GM18502 (cell line): ENCODE results near the gene TICAM1.
"Not testable (repeated sequence)": the region's sequence is repeated elsewhere in the genome, so short reads cannot be mapped to it uniquely, and the experiment has no call there.

Experiments used
- ATAC-seq: cut with Tn5 transposase; IDR thresholded peaks from one replicate; pipeline ENCODE4 v1.9.1; 2021; ENCODE audit warnings: mild to moderate bottlenecking; ENCODE audit not compliant: unreplicated experiment, poor library complexity

The TICAM1 gene

GRCh38 chr19:4831304-4831978, at the start of gene TICAM1:
TICAM1 (minus strand) TSS chr19:4831712; CDS start chr19:4818377, 13,335 bp downstream.
- peak; percentile 82 for ATAC-seq

- no peak for ATAC-seq
Observed at GRCh38 chr19:4879041-4879440, 47.5 kb upstream of the TICAM1 start.

GRCh38 chr19:4878491-4878968, 47.0 kb upstream of the TICAM1 start:
- no peak for ATAC-seq

GRCh38 chr19:4877753-4878490, 46.4 kb upstream of the TICAM1 start:
- ATAC-seq: no peak

GRCh38 chr19:4873930-4874329, 42.4 kb upstream of the TICAM1 start:
- no peak for ATAC-seq

GRCh38 chr19:4871711-4872110, 40.2 kb upstream of the TICAM1 start:
- no peak for ATAC-seq

- no peak for ATAC-seq
Observed at GRCh38 chr19:4870025-4870700, 38.7 kb upstream of the TICAM1 start.

DNA sequence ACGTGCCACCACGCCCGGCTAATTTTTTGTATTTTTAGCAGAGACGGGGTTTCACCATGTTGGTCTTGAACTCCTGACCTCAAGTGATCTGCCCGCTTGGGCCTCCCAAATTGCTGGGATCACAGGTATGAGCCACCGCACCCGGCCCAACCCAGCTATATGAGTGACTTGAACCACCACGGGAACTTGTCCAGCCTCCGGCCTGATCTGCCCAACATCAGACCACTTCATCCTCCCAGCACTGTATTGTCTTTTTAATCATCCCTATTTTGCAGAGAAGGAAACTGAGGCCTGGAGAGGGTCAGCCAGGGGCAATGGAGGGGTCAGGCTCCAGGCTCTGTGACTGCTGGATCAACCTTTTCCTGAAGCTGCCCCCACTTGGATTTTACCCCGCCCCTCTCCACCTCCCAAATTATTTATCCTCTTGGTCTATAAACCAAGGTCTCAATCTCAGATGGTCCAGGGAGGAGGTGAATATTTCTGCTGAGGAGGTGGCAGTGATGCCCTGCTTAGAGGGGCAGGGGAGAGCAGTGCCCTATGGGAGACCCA, 36.8 kb upstream of the TICAM1 start:
- no peak for ATAC-seq

DNA sequence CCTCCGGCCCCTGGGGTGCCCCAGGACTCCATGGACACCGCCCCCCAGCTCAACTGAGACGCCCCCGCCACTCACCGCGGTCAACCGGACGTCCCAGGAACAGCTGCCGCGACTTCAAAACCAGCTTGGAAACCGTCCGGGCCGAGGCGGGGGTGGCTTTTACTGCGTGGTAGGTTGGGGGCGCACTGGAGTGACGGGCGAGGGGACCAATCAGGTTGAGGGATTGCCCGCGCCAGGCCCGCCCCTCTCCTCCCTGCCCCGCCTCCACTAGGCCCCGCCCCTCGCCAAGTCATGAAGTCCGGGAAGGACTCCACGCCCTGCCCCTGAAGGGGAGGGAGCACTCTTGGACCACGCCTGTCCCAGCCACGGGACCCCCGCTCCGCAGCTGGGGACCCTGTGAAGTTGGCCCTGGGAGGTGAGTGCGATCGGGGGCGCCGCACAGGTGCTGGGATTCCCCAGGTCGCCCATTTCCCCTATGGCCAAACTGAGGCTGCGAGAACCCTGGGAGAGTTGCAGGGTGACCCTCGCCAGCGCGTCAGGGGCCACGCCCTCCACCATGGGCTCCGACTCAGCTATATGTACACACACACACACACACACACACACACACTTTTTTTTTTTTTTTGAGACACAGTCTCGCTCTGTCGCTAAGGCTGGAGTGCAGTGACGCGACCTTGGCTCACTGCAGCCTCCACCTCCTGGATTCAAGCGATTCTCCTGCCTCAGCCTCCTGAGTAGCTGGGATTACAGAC, 36.2 kb upstream of the TICAM1 start, which contains the start of gene PLIN3:
PLIN3 (minus strand) TSS at position 134 of the 752 bp plus-strand sequence. CDS start 6,273 bp downstream, outside the sequence.
- peak; percentile 73 for ATAC-seq

GRCh38 chr19:4866595-4867424, 35.3 kb upstream of the TICAM1 start:
- no peak for ATAC-seq

DNA sequence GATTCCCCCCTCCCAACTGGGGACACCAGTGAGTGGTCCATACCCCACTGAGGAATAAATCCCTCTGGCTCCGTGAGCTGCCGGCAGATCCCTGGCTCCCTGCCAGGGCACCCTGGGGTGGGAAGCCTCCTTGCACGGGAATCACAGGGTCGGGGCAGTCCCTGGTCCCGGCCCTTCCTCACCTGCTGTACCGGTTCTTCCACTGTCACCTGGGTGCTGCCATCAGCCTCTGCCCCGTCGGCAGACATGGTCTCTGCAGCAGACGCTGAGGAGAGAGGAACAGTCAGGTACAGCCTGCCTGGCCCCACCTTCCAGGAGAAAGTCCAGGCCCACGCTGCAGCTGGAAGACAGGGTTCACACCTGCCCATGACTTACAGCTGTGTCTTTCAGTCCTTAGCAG, 29.6 kb upstream of the TICAM1 start:
- no peak for ATAC-seq

- no peak for ATAC-seq
Observed at GRCh38 chr19:4859697-4860096, 28.2 kb upstream of the TICAM1 start.

- ATAC-seq: not testable (repeated sequence)
Observed at GRCh38 chr19:4856468-4856867, 25.0 kb upstream of the TICAM1 start.

GRCh38 chr19:4853506-4853905, 22.0 kb upstream of the TICAM1 start:
- ATAC-seq: not testable (repeated sequence)

- no peak for ATAC-seq
Observed at GRCh38 chr19:4852484-4852883, 21.0 kb upstream of the TICAM1 start.

DNA sequence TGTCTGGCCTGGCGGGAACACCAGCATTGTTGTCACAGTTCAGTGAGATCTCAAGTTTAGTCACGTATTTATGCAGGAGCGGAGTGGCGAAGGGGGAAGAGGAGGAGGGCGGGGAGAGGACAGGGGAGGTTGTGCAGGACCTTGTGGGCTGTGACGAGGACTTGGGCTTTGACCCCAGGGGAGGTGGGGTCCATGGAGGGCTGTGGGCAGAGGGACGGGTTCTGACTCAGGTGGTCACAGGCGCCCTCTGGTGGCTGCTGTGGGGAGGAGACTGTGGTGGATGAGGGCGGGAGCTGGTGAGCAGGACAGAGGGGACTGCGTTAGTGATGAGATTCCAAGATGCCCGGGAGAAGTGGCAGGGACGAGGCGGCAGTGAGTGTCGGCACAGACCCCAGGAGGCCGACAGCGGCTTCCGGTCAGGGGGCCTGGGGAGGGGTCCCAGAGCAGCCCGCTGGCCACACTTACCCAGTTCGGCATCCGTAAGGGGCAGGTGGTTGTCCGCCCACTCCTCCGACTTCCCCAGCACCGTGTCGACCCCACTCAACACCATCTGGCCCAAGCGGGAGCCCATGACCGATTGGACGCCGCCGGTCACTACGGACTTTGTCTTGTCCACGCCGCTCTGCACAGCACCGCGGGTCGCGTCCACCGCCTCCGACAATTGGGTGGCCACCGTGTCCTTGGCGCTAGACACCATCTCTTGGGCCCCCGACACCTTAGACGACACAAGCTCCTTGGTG, 20.2 kb upstream of the TICAM1 start:
- ATAC-seq: no peak

DNA sequence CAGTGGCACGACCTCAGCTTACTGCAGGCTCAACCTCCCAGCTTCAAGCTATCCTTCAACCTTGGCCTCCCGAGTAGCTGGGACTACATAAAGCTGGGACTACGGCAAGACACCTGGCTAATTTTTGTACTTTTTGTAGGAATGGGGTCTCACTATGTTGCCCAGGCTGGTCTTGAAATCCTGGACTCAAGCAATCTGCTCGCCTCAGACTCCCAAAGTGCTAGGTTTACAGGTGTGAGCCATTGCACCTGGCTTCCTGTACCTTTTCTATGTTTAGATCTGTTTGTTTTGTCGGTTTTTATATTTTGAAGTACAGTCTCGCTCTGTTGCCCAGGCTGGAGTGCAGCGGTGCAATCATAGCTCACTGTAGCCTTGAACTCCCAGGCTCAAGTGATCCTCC, 17.5 kb upstream of the TICAM1 start:
- no peak for ATAC-seq

DNA sequence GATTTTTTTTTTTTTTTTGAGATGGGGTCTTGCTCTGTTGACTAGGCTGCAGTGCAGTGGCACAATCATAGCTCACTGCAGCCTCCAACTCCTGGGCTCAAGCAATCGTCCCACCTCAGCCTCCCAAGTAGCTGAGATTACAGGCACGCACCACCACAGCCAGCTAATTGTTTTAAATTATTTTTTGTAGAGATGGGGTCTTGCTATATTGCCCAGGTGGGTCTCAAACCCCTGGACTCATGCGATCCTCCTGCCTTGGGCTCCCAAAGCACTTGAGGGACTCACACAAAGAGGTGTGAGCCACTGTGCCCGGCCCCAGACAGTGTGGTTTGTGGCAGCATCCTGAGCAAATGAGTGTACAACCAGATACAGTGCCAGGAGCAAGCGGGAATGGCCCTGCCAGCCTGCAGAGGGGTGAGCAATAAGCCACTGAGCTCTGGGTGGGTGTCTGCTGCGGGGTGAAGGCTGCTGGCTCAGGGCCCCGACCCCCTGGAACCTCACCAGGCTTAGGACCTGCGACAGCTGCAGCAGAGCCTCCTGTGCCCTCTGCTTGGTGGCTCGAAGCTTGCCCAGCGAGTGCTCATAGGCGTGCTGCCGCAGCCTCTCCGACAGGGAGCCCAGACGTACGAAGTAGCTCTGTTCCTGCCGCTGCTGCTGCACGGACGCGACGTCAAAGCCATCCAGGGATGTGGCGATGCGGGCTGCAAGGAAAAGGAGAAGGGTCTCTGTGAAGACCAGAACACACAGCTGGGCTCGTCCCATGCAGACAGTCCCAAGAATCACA, 15.9 kb upstream of the TICAM1 start:
- no peak for ATAC-seq
